HPDE6-E6E7 (cell line): ENCODE results near the gene SERPINB4.
"Not testable (repeated sequence)": the region's sequence is repeated elsewhere in the genome, so short reads cannot be mapped to it uniquely, and the experiment has no call there.

Source experiments
- DNase-seq: peaks from one replicate; pipeline ENCODE4 v3.0.0; 2011; ENCODE audit warnings: missing footprints; ENCODE audit errors: extremely low spot score

Gene SERPINB4

DNA sequence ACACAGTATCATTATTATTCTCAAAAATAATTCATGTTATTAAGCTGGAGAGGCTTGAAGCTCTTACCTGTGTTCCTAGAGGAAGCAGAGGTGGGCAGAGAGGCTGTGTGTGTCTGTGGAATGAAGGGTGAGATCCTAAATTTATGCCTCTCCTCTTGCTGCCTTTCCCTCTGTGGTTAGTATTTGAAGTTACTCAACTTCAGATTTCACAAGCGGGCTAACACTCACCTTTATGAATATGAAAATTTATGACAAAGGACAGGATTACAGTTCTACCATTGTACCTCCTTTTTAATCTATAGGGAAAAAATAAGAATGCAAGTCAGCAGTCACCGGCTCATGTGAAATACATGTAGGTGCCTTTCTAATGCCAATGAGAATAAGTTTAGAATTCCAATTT lies at the start of gene SERPINB4:
Gene SERPINB4, minus strand, starts transcription at position 115 of the 400 bp plus-strand sequence. CDS start 679 bp downstream, outside the sequence.
- DNase-seq, result not testable (repeated sequence)

DNA sequence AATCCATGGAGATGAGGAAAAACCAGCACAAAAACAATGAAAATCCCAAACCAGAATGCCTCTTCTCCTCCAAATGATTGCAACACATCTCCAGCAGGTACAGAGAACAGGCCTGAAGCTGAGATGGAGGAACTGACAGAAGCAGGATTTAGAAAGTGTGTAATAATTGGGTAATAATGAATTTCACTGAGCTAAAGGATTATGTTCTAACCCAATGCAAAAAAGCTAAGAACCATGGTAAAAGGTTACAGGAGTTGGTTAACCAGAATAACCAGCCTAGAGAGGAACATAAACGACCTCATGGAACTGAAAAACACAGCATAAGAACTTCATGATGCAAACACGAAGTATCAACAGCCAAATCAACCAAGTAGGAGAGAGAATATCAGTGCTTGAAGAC lies 45.0 kb upstream of the SERPINB4 start:
- DNase-seq, result no peak

DNA sequence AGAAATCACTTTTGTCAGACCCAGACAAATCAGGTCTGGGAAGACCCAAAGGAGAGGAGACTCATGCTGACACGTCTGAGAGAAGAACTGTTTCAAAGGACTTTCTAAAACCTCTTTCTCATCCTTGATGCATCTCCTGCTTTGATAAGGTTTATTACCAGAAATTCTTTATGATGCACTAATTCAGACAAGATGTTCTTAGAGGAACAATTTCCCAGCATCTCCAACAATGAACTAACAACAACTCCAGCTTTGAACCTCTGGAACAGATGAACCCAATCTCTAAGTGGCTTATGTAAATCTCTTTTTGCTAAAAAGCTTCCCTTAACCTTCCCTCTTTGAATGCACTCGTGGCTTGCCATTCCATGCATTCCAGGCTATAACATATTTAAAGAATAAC lies 42.8 kb upstream of the SERPINB4 start:
- no peak for DNase-seq

DNA sequence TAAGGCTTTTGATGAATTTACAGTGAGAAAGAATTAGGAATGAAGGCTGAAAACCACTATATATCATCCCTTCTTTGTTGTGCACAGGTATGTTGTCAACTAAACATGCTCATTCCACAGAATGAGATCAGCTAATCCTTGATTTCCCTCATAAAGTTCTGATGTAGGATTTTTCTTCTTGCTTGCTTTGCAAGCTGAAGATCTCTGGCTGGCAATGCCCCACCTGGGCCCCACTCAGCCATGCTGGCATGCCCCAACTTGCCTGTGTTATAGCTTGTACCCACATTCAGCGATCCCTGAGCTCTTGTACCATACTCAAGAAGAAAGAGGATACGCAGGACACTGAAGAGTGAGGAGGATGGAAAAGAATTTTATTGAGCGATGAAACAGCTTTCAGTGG lies 40.7 kb upstream of the SERPINB4 start:
- DNase-seq, result no peak

DNA sequence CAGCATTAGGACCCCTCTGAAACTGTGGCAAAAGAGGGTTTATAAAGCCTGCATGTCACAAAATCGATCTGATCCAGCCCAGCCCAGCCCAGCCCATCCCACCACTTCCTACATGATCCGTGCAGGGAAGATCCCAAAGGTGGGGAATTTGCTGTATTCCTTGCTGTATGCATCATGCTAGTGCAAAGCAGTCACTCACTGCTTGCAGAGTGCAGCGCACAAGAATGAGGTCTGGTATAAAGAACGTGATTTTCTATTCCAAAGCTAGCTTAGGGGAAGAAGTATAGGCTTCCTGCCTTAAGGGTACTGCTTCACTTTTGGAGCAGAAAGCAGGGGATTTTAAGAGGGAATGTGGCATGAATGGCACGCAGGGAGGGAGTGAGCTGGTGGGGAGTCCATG lies 39.8 kb upstream of the SERPINB4 start:
- no peak for DNase-seq

DNA sequence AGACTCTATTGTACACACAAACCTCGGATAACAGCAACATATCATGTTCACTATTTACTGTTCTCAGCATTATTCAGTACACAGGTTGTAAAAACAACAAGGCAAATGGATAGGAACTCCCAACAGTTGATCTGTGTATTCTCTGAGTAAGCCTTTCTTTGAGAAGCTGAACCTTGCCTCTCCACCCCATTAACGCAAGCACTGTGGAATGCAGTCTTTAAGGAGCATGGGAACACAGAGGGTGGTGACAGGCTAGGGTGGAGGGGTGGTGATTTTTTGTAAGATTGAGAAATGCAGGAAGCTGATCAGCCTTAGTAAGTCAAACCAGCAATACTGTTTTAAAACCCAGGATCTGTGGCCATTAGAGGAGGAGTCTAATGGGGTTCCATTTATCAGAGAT lies 39.1 kb upstream of the SERPINB4 start:
- peak; percentile 94 for DNase-seq

DNA sequence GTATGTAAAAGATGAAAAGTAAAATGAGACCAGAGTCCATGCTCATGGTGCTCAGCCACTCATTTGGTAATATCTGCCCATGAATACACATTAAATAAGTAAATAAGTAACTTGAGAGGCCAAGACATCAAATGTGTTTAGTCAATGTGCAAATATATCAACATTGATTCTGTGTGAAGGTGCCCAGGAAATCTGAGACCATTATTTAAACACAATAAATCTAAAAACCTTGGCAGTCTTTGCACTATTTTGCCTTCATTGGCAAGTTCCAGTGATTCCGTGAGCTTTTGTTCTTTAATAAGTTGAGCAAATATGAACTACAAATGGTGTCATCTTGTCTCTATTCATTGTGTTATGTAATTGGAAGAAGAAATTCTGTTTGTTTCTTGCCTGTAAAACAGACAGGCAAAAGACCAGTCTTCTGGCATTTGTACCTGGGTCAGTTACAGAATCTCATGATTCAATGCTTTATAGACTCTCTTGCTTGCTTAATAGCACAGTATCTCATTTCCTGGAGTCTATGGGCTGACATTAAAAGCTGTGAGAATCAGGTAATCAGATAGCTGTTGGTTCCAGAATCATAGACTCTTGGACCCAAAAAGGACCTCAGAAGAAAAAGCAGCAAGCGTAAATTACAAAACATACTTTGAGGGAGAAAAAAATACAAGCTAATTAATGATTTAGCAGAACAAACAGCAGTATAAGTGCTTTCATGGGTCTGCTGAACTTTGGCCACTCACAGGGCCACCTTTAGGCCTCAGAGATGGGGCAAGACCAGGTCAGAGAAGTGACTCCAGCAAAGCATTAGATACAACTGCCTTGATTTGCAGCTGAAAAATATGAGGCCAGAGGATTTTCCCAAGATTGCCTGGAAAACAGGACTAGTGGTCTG lies 37.6 kb upstream of the SERPINB4 start:
- no peak for DNase-seq

DNA sequence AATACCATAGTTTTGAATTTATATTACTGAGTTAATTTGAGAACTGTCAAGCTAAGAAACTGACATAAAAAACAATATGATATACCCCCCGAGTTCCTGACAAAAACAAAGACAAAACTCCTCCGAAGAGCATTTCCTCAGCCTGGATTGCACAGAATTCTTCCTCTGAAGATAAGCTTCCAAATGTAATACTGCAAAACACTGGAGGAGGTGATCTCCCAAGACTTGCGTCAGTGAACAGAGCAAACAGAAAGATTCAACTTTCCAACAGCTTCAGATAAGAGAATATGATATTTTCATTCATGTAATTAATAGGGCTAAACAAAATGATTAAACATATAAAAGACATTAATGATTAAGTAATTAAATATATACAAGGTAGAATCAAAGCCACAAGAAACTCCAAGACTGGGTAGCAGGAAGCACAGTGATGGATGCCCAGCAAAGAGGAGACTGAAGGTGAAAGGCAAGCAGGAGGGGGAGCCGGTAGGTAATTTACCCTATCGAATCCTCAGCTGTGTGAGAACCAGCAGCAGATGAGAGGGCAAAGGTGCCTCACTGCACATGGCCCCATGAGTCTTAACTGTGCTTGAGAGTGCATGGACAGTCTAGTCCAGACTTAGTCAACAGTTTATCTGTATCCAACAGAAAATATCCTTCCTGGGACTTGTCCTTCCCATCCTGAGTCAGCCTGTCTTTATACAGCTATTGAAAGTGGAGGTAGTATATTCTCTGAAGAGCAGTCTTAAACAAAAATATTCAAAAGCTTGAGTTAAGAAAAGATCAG lies 36.0 kb upstream of the SERPINB4 start:
- no peak for DNase-seq

DNA sequence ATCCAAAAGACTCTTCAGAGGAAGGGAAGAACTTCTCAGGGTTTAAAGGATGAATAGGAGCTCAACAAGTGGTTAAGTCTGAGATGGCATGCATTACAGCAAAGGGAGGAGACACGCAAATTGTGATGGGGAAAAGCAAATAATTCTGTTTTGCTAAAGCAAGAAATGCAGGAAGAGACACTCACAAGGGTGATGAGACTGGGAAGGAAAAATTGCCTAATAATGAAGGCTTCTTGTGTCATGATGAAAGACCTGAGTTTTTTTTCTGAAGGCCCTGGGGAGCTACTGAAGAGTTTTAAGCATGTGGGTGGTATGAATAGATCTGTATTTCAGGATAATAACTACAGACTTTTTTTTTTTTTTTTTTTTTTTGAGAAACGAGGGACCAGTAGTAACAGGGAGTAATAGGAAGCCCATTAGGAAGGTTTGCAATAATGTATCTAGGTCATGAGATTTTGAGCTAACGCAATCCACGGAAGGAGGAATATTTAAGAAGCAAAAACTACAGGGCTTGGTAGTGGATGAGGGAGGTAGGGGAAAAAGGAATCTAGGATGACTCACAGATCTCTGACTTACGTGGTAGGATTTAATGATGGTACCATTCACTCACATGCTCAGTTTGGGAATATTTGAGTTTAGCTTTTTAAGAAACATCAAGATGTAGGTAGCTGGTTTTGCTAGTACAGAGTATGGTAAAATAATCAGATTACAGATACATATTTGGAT lies 33.6 kb upstream of the SERPINB4 start:
- no peak for DNase-seq

DNA sequence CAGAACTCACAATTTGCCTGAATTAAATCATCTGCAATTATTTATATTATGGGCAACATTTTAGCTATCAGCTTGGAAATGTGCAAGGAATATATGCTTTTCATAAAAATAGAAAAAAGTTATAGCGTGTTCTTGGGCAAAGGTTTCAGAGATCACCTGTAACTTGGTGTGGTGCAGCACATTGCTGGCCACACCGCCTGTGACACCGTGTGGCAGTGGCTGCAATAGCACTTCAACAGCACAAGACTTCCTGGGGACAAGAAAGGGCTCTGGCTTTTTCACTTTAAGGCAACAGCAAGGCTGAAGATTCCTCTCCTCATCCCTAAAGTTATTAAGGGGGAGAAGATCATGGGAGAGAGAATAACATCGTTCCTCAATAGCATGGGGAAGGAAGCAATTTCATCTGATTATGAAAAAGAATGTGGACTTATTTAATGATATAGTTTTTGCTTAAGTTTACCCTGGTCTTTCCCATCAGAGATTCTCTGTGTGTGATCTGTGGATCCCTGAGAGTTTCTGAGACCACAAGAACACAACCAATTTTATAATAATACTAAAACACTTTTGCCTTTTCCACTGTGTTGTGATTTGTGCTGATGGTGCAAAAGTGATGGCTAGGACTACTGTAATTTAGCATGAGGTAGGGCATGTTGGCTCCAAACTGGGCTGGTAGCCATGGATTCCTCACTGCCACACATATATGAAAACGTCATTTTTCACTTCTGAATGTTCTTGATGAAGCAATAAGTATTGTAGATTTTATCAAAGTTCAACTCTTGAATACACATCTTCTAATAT lies 32.7 kb upstream of the SERPINB4 start:
- DNase-seq, result peak; percentile 23

DNA sequence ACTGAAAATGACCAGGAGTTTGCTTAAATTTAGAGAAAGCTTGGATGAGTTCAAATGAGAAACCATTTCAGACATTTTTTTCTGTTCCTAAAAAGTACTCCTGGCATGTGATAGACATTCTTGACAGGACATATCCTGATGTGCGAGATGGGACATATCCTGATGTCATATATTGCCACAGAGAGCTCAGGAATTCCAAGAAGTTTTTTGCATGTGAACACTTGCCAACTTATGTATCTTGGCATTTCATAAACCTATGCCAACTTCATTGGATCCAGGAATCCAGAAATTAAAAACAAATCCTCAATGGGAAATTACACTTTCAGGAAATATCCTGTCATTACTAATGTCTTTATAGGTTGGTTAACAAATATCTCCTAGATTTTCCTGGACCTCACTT lies 20.5 kb upstream of the SERPINB4 start:
- no peak for DNase-seq

DNA sequence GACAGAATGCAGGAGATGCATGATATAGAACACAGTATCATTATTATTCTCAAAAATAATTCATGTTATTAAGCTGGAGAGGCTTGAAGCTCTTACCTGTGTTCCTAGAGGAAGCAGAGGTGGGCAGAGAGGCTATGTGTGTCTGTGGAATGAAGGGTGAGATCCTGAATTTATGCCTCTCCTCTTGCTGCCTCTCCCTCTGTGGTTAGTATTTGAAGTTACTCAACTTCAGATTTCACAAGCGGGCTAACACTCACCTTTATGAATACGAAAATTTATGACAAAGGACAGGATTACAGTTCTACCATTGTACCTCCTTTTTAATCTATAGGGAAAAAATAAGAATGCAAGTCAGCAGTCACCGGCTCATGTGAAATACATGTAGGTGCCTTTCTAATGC lies 17.7 kb upstream of the SERPINB4 start, which contains the start of gene SERPINB3:
Gene SERPINB3, minus strand, starts transcription at position 144 of the 400 bp plus-strand sequence. CDS start 677 bp downstream, outside the sequence.
- not testable (repeated sequence) for DNase-seq

DNA sequence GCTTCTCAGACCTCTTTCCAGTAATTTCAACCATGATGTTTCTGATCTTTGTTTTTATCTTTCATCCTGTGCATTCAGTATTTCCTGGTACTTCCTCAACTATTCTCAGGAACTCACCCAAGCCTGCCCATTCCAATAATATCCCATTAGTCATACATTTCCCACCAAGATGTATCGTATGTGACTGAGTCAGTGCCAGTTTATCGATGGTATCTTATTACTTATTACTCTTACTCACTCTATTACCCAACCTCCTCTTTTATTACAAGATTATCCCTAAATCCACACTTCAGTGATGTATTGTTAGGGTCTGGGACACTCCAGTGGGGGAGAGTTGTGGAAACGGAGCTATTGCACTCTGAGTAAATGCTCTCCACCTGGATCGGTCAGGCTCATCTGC lies 14.9 kb upstream of the SERPINB4 start:
- not testable (repeated sequence) for DNase-seq

DNA sequence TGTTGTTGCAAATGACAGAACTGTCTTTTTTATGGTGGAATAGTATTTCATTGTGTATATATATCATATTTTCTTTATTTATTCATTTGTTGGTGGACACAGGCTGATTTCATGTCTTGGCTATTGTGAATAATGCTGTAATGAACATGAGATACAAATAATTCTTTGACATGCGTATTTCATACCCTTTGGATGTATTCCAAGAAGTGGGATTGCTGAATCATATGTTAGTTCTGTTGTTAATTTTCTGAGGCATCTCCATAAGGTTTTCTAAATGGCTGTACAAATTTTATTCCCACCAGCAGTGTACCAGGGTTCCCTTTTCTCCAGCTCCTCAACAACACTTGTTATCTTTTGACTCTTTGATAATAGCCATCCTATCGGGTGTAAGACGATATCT lies 6.2 kb upstream of the SERPINB4 start:
- not testable (repeated sequence) for DNase-seq

DNA sequence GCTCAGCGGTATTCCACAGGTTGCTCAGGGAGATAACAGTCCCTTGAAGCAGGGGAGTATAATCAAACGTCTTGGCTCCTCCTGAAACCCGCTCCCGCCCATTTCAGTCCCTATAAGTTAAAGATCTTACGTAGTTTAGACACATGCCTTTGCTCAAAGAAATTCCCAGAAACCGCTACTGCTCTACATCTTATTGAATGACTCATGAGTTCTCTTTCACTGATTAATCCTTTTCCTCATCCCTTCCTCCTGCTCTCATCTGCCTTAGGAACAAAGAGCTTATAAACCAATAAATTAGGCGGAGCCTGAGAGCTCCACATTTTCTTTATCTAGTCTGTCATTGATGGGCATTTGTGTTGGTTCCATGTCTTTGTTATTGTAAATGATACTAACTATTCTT lies 4.2 kb upstream of the SERPINB4 start:
- DNase-seq, result no peak

DNA sequence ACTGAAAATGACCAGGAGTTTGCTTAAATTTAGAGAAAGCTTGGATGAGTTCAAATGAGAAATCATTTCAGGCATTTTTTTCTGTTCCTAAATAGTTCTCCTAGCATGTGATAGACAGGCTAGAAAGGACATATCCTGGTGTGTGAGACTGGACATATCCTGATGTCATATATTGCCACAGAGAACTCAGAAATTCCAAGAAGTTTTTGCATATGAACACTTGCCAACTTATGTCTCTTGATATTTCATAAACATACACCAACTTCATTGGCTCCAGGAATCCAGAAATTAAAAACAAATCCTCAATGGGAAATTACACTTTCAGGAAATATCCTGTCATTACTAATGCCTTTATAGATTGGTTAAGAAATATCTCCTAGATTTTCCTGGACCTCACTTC lies 2.9 kb upstream of the SERPINB4 start:
- no peak for DNase-seq

DNA sequence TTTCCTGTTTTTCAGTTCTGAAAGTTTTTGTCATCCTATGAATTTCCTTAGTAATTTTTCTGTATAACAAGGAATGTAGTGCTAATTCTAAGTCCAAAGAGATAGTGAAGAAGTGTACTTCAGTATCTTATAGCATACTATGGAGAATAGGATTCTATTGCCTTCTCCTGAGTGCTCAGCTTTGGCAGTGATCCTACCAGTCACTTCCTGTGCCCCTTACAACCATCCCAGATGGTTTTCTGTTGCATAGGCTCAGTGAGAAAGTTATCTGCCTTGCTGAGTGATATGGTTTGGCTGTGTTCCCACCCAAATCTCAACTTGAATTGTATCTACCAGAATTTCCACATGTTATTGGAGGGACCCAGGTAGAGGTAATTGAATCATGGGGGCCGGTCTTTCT lies 638 bp upstream of the SERPINB4 start:
- DNase-seq, result not testable (repeated sequence)

DNA sequence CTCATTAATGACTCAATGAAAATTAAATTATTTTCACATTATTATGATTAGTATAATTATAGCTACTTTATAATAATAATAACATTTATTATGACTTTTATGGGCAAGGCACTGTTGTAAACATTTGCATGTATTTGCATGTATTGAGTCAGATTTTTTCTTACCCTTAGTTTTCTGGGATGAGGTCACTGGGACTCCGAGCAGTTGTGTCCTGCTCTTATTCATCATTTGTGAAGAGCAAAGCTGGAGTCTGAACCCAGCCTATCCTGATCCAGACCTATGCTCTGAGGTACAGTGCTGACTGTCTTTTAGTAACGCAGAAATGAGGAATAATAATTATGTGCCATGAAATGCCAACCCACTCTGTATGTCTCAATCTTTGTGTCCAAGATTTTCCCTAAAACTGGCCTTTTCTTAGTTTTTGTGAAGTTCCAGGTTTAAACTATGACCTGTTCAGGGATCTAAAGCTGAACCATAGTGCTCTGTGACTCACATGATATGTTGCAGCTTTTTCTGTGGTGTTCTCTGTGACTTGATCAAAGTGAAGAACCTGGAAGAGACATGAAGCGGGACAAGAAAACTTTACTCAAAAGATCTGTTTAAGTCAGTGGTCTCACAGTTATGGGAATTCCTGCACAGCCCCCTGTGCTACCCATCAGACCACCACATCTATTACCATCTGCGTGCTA lies 1.2 kb downstream of the SERPINB4 start:
- not testable (repeated sequence) for DNase-seq

DNA sequence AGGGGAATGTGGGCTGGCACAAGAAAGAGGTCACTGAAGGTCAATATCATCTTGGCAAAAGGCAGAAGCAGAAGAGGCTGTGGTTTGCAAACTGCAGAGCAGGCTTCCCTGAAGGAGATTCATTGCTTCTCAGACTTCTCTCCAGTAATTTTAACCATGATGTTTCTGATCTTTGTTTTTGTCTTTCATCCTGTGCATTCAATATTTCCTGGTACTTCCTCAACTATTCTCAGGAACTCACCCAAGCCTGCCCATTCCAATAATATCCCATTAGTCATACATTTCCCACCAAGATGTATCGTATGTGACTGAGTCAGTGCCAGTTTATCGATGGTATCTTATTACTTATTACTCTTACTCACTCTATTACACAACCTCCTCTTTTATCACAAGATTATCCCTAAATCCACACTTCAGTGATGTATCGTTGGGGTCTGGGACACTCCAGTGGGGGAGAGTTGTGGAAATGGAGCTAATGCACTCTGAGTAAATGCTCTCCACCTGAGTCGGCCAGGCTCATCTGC lies 2.8 kb downstream of the SERPINB4 start:
- DNase-seq, result not testable (repeated sequence)

DNA sequence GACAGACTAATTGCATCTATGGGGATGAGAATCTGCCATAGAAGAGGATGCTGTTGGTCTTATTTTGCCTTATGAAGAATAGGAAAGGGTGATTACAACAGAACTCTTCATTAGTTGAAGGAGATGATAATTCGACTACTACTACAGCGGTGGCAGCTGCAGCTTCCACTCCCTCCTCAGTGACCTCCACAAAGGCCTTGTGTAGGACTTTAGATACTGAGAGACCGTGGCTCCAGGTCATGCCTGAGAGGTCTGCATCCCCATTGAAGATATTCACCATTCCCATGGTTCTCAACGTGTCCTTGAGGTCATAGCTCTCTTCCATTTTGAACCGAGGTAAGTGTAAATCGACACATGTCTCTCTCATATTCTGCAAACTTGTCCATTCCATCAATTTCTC lies 6.4 kb downstream of the SERPINB4 start:
- no peak for DNase-seq
